Measurements from ENCODE around the gene PPP1R1B. TPM values are rescaled to one million over a fixed set of nuclear protein-coding genes. Genes with fewer than 3 reads are reported as not detected.
A peak's percentile ranks its signal among the peaks of the same experiment; 100 is the strongest.

The PPP1R1B gene
- total and polyA plus RNA-seq, 7 donors, result 0.10 to 1.6 (median 0.29) TPM; not detected in 1

GRCh38 chr17:39653316-39653661 lies 26.5 kb downstream of the PPP1R1B start:
- H3K4me3 ChIP-seq, result no peak overlapping the region
- peaks cover 6% of the 10 kb centered on the region for H3K4me1 ChIP-seq
- ATAC-seq (peak in 1 of 4 donors; percentile 11), DNase-seq (no peak)
- whole genome bisulfite sequencing, 3 donors, result 74 to 76% (median 76%) methylated on average over 7 to 12 of the region's 12 CpGs
- no peak overlapping the region for H3K27ac ChIP-seq
- H3K9me3 ChIP-seq, result no peaks in the 10 kb centered on the region
- H3K36me3 ChIP-seq (ENCODE audit: insufficient read depth in 1 of 2, low read depth in 1 of 2), result peaks cover 0 to 8% of the 10 kb centered on the region in 2 donors
- intact Hi-C loops (cut with DNase I), result no loop called here
- H3K27me3 ChIP-seq (ENCODE audit: insufficient read depth in 3 of 3, low read length in 2 of 3), result no peaks in the 10 kb centered on the region
- TF ChIP-seq CTCF (IDR thresholded peaks at IDR 0.05), result no peak

- Histone ChIP-seq H3K27me3 (ENCODE audit: insufficient read depth in 3 of 3, low read length in 2 of 3) (no peaks in the 10 kb centered on the region), H3K4me3 (no peak overlapping the region), H3K4me1 (peaks cover 6% of the 10 kb centered on the region), H3K27ac (no peak overlapping the region), H3K9me3 (no peaks in the 10 kb centered on the region), H3K36me3 (ENCODE audit: insufficient read depth in 1 of 2, low read depth in 1 of 2) (peaks cover 0 to 8% of the 10 kb centered on the region in 2 donors)
- intact Hi-C loops (cut with DNase I), result no loop called here
- ATAC-seq (peak; percentile 57 to 83 (median 76)), DNase-seq (peak; percentile 73 to 84)
- TF ChIP-seq CTCF (IDR thresholded peaks at IDR 0.05), result peak; percentile 66
- WGBS, 3 donors, result 66 to 76% (median 66%) methylated on average over 13 to 14 of the region's 14 CpGs
These were observed 27.0 kb downstream of the PPP1R1B start for GRCh38 chr17:39653662-39654331.

- no peak for TF ChIP-seq CTCF (IDR thresholded peaks at IDR 0.05)
- Histone ChIP-seq H3K27me3 (ENCODE audit: insufficient read depth in 3 of 3, low read length in 2 of 3) (no peaks in the 10 kb centered on the region), H3K27ac (no peak overlapping the region), H3K9me3 (no peaks in the 10 kb centered on the region), H3K4me1 (peaks cover 13% of the 10 kb centered on the region), H3K36me3 (ENCODE audit: insufficient read depth in 1 of 2, low read depth in 1 of 2) (peaks cover 0 to 8% of the 10 kb centered on the region in 2 donors), H3K4me3 (no peak overlapping the region)
- no peak for DNase-seq
- intact Hi-C loops (cut with DNase I), result no loop called here
- ATAC-seq, result no peak
- WGBS, 3 donors, result 86 to 87% (median 86%) methylated on average over 2 of the region's 2 CpGs
These were observed 28.4 kb downstream of the PPP1R1B start for GRCh38 chr17:39655105-39655504.

- Histone ChIP-seq H3K27ac (no peak overlapping the region), H3K27me3 (ENCODE audit: insufficient read depth in 3 of 3, low read length in 2 of 3) (no peaks in the 10 kb centered on the region), H3K36me3 (ENCODE audit: insufficient read depth in 1 of 2, low read depth in 1 of 2) (peaks cover 0 to 8% of the 10 kb centered on the region in 2 donors), H3K4me1 (peaks cover 44% of the 10 kb centered on the region), H3K9me3 (no peaks in the 10 kb centered on the region), H3K4me3 (no peak overlapping the region)
- intact Hi-C loops (cut with DNase I), result loop anchor here in 1 of 2 donors (2.0 kb wide), 1 partner anchor 20 kb away; no protein-coding TSS in a partner anchor
- no peak for DNase-seq
- TF ChIP-seq CTCF (IDR thresholded peaks at IDR 0.05), result no peak
- ATAC-seq, result no peak
- 81 to 90% (median 86%) methylated on average over 11 of the region's 11 CpGs for WGBS, 3 donors
These were observed 31.6 kb downstream of the PPP1R1B start for GRCh38 chr17:39658346-39658745.
